ENCODE data around the gene FOXN4. TPM values are rescaled to one million over a fixed set of nuclear protein-coding genes. Genes with fewer than 3 reads are reported as not detected.

Gene FOXN4, protein sequence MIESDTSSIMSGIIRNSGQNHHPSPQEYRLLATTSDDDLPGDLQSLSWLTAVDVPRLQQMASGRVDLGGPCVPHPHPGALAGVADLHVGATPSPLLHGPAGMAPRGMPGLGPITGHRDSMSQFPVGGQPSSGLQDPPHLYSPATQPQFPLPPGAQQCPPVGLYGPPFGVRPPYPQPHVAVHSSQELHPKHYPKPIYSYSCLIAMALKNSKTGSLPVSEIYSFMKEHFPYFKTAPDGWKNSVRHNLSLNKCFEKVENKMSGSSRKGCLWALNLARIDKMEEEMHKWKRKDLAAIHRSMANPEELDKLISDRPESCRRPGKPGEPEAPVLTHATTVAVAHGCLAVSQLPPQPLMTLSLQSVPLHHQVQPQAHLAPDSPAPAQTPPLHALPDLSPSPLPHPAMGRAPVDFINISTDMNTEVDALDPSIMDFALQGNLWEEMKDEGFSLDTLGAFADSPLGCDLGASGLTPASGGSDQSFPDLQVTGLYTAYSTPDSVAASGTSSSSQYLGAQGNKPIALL
- total RNA-seq (ENCODE audit: unreplicated experiment), result 0.61 TPM
- long read RNA-seq, result 0 reads

GRCh38 chr12:109308534-109309380 is at the start of gene FOXN4:
FOXN4 (minus strand) TSS chr12:109309284; CDS start chr12:109308321, 963 bp downstream.
- H3K4me3 Mint-ChIP-seq (ENCODE audit: unreplicated experiment), result peak within 1 kb of the TSS; percentile 96
- no peak within 1 kb of the TSS for H3K27ac Mint-ChIP-seq (ENCODE audit: unreplicated experiment)
- H3K4me1 Mint-ChIP-seq (ENCODE audit: low read depth, unreplicated experiment), result peaks cover 9% of the 10 kb centered on the region
- DNase-seq, result peak; percentile 84
- TF ChIP-seq CTCF (IDR thresholded peaks at IDR 0.05; ENCODE audit: partially characterized antibody, unreplicated experiment), result no peak
- no peaks in the 10 kb centered on the region for H3K36me3 Mint-ChIP-seq (ENCODE audit: unreplicated experiment)
- H3K27me3 Mint-ChIP-seq (ENCODE audit: unreplicated experiment), result peaks cover 13% of the 10 kb centered on the region
- peaks cover 9% of the 10 kb centered on the region for H3K9me3 Mint-ChIP-seq (ENCODE audit: unreplicated experiment)

GRCh38 chr12:109358154-109358869 is 49.2 kb upstream of the FOXN4 start:
- no peak for DNase-seq
- no peak for TF ChIP-seq CTCF (IDR thresholded peaks at IDR 0.05; ENCODE audit: partially characterized antibody, unreplicated experiment)
- H3K27me3 Mint-ChIP-seq (ENCODE audit: unreplicated experiment), result no peaks in the 10 kb centered on the region
- no peak overlapping the region for H3K4me3 Mint-ChIP-seq (ENCODE audit: unreplicated experiment)
- no peaks in the 10 kb centered on the region for H3K36me3 Mint-ChIP-seq (ENCODE audit: unreplicated experiment)
- H3K9me3 Mint-ChIP-seq (ENCODE audit: unreplicated experiment), result no peaks in the 10 kb centered on the region
- no peaks in the 10 kb centered on the region for H3K4me1 Mint-ChIP-seq (ENCODE audit: low read depth, unreplicated experiment)
- H3K27ac Mint-ChIP-seq (ENCODE audit: unreplicated experiment), result no peak overlapping the region

GRCh38 chr12:109357032-109357431 is 47.9 kb upstream of the FOXN4 start:
- H3K36me3 Mint-ChIP-seq (ENCODE audit: unreplicated experiment), result no peaks in the 10 kb centered on the region
- no peak for TF ChIP-seq CTCF (IDR thresholded peaks at IDR 0.05; ENCODE audit: partially characterized antibody, unreplicated experiment)
- no peak overlapping the region for H3K27ac Mint-ChIP-seq (ENCODE audit: unreplicated experiment)
- no peak for DNase-seq
- H3K27me3 Mint-ChIP-seq (ENCODE audit: unreplicated experiment), result no peaks in the 10 kb centered on the region
- H3K4me1 Mint-ChIP-seq (ENCODE audit: low read depth, unreplicated experiment), result no peaks in the 10 kb centered on the region
- H3K9me3 Mint-ChIP-seq (ENCODE audit: unreplicated experiment), result no peaks in the 10 kb centered on the region
- H3K4me3 Mint-ChIP-seq (ENCODE audit: unreplicated experiment), result no peak overlapping the region

DNA sequence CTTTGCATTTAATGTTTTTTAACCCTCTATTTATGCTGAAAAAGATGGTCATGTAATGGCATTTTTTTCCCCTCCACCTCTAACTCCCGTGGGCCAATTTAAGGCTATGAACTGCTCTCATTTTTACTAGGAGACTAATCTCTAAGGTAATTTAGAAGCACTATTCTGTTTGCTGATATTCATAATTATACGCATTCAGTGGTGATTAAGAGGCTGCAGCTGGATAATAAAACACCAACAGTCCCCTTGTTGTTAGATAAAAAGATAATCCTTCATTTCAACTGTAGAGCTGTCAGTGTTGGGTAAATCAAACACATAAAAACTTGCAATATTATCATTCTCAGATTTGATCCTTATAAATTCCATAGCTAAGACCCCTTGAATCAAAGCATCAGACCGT is 47.5 kb upstream of the FOXN4 start:
- no peak overlapping the region for H3K4me3 Mint-ChIP-seq (ENCODE audit: unreplicated experiment)
- TF ChIP-seq CTCF (IDR thresholded peaks at IDR 0.05; ENCODE audit: partially characterized antibody, unreplicated experiment), result no peak
- H3K27me3 Mint-ChIP-seq (ENCODE audit: unreplicated experiment), result no peaks in the 10 kb centered on the region
- no peak overlapping the region for H3K27ac Mint-ChIP-seq (ENCODE audit: unreplicated experiment)
- H3K36me3 Mint-ChIP-seq (ENCODE audit: unreplicated experiment), result no peaks in the 10 kb centered on the region
- DNase-seq, result no peak
- H3K9me3 Mint-ChIP-seq (ENCODE audit: unreplicated experiment), result no peaks in the 10 kb centered on the region
- no peaks in the 10 kb centered on the region for H3K4me1 Mint-ChIP-seq (ENCODE audit: low read depth, unreplicated experiment)

All from glutamatergic neuron (in vitro differentiated cells).